Erythroblast (primary cell): Measurements from ENCODE around the gene KCNV2.

Experiments
- GATA1 ChIP-seq: IDR thresholded peaks from 2 replicates; pipeline ENCODE4 v1.6.1; 2011; ENCODE audit warnings: low read depth, mild to moderate bottlenecking, control low read depth, low read length, moderate library complexity
- POLR2A ChIP-seq: IDR thresholded peaks from 2 replicates; pipeline ENCODE4 v1.6.1; 2011; ENCODE audit warnings: mild to moderate bottlenecking, low read length

DNA sequence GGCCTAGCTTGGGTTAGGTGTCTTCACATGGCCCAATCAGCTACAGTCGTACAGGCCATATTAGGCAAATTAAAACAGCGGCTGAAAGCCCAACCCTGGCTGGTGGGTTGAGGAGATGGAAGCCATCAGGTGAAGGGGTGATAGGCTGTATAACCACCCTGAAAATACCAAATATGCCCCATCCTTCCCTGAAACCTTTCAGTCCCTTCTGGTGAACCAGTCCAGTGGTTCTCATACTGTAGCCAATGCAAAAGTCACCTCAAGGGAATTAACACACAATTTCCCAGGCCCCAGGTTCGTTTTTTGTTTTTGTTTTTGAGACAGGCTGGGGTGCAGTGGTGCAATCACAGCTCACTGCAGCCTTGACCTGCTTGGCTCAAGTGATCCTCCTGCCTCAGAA lies 19.8 kb upstream of the KCNV2 start:
- TF ChIP-seq POLR2A (no peak), GATA1 (no peak)
